ENCODE results near the gene MYO1B.
A peak's percentile ranks its signal among the peaks of the same experiment; 100 is the strongest.

Gene MYO1B

GRCh38 chr2:191262436-191262835 lies 17.2 kb downstream of the MYO1B start:
- peak; percentile 4 for DNase-seq (ENCODE audit: low spot score)

GRCh38 chr2:191263050-191263449 lies 17.8 kb downstream of the MYO1B start:
- DNase-seq (ENCODE audit: low spot score): no peak

GRCh38 chr2:191264647-191265081 lies 19.5 kb downstream of the MYO1B start:
- no peak for DNase-seq (ENCODE audit: low spot score)

GRCh38 chr2:191265311-191266170 lies 20.3 kb downstream of the MYO1B start:
- peak; percentile 43 for DNase-seq (ENCODE audit: low spot score)

GRCh38 chr2:191266201-191266600 lies 21.0 kb downstream of the MYO1B start:
- no peak for DNase-seq (ENCODE audit: low spot score)

- no peak for DNase-seq (ENCODE audit: low spot score)
These were observed 23.4 kb downstream of the MYO1B start for GRCh38 chr2:191268596-191268995.

GRCh38 chr2:191270306-191271161 lies 25.3 kb downstream of the MYO1B start:
- DNase-seq (ENCODE audit: low spot score): no peak

- DNase-seq (ENCODE audit: low spot score): no peak
These were observed 26.9 kb downstream of the MYO1B start for GRCh38 chr2:191272064-191272463.

- no peak for DNase-seq (ENCODE audit: low spot score)
These were observed 29.2 kb downstream of the MYO1B start for GRCh38 chr2:191274413-191274815.

GRCh38 chr2:191276792-191277465 lies 31.7 kb downstream of the MYO1B start:
- DNase-seq (ENCODE audit: low spot score): no peak

- no peak for DNase-seq (ENCODE audit: low spot score)
These were observed 35.1 kb downstream of the MYO1B start for GRCh38 chr2:191280290-191280689.

- no peak for DNase-seq (ENCODE audit: low spot score)
These were observed 35.9 kb downstream of the MYO1B start for GRCh38 chr2:191280834-191281756.

GRCh38 chr2:191285252-191285651 lies 40.0 kb downstream of the MYO1B start:
- DNase-seq (ENCODE audit: low spot score): no peak

GRCh38 chr2:191287820-191288219 lies 42.6 kb downstream of the MYO1B start:
- DNase-seq (ENCODE audit: low spot score): no peak

GRCh38 chr2:191289049-191289448 lies 43.8 kb downstream of the MYO1B start:
- DNase-seq (ENCODE audit: low spot score): no peak

GRCh38 chr2:191291471-191291870 lies 46.3 kb downstream of the MYO1B start:
- no peak for DNase-seq (ENCODE audit: low spot score)

GRCh38 chr2:191292869-191293268 lies 47.7 kb downstream of the MYO1B start:
- no peak for DNase-seq (ENCODE audit: low spot score)

- no peak for DNase-seq (ENCODE audit: low spot score)
These were observed 49.9 kb downstream of the MYO1B start for GRCh38 chr2:191295088-191295487.

GRCh38 chr2:191296083-191297006 lies 51.1 kb downstream of the MYO1B start:
- no peak for DNase-seq (ENCODE audit: low spot score)

GRCh38 chr2:191297033-191297432 lies 51.8 kb downstream of the MYO1B start:
- no peak for DNase-seq (ENCODE audit: low spot score)

Measured in RKO (cell line).